MG63 (cell line): ENCODE results near the gene LSM14B. TPM values are rescaled to one million over a fixed set of nuclear protein-coding genes. Genes with fewer than 3 reads are reported as not detected.
"Not testable (repeated sequence)": the region's sequence is repeated elsewhere in the genome, so short reads cannot be mapped to it uniquely, and the experiment has no call there.

Source experiments
- DNase-seq: peaks from one replicate; pipeline ENCODE4 v3.0.0-alpha.2; 2020
- H3K27me3 ChIP-seq: fragments of 250-450 bp; sonication (Bioruptor Pico); 2 replicates; pipeline ENCODE4 v1.5.1; 2020; ENCODE audit warnings: mild to moderate bottlenecking, moderate library complexity
- H3K36me3 ChIP-seq: fragments of 250-450 bp; sonication (Bioruptor Pico); 2 replicates; pipeline ENCODE4 v1.5.1; 2020; ENCODE audit warnings: mild to moderate bottlenecking, moderate library complexity
- H3K4me3 ChIP-seq: fragments of 250-450 bp; sonication (Bioruptor Pico); 2 replicates; pipeline ENCODE4 v1.5.1; 2020; ENCODE audit warnings: mild to moderate bottlenecking, moderate library complexity
- H3K9me3 ChIP-seq: fragments of 250-450 bp; sonication (Bioruptor Pico); 2 replicates; pipeline ENCODE4 v1.5.1; 2020; ENCODE audit warnings: mild to moderate bottlenecking, moderate library complexity
- total RNA-seq: library from RNA; depleted of rRNA; stranded (reverse); fragments of >200 nt; shearing (Covaris generic); gene quantifications from 2 replicates; pipeline ENCODE4 v1.2.3, GENCODE V29; 2014; ENCODE audit warnings: low replicate concordance; rRNA removed

LSM14B gene
- total RNA-seq: 59.2 and 81.7 TPM in 2 replicates

DNA sequence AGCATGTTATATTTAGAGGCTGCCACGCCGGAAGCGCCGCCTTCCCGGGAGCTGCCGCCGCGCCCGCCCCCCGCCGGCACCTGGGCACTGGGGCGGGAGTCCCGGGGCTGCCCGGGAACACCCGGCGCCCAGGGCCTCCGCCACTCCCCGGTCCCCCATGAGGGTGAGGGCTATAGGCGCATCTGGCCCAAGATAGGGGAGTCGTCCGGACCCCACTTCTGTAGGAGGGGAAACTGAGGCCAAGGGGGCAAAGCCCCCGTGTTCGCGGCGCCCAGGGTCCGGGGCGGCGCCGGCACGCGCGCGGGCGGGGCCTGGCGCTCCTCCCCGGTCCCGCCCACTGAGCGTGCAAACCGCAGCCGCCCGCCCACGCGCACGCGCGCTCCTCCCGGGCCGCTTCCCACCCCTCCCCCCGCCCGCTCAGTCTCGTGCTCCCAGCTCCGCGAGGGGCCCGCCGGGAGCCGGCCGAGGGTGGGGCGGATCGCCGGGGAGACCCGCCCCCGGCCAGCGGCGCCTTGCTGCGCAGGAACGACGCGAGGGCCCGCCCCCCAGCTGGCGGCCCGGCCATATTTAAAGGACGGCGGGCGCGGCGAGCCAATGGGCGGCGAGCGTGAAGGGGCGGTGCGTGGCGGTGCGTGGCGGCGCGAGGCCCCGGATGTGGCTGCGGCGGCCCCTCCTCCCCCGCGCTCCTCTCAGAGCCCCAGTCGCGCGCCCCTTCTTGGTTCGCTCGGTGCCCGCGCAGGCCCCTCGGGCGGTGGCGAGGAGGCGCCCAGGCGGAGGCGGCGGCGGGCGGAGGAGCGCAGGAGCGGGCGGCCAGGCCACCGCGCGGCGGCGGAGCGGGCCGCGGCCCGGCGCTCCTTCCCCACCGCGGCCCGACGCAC lies at the start of gene LSM14B:
Gene LSM14B (plus strand): TSS at position 700 of the 878 bp plus-strand sequence. CDS start 192 bp downstream, outside the sequence.
- Histone ChIP-seq H3K27me3 (no peaks in the 10 kb centered on the region; the same call in 1 of the 2 replicates), H3K9me3 (no peaks in the 10 kb centered on the region), H3K4me3 (peak within 1 kb of the TSS; percentile 65), H3K36me3 (peaks cover 32% of the 10 kb centered on the region)
- peak; percentile 97 for DNase-seq

DNA sequence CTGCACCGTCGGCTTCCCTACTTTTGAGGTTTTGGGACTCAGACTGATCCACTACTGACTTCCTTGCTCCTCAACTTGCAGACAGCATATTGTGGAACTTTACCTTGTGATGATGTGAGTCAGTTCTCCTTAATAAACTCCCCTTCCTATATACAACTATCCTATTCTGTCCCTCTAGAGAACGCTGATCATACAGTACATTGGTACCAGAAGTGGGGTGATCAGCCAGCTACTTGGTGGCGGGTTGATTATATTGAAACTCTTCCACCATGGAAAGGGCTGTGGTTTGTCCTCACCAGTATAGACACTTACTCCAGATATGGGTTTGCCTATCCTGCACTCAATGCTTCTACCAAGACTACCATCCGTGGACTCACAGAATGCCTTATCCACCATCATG lies 49.0 kb upstream of the LSM14B start:
- no peak overlapping the region for H3K4me3 ChIP-seq
- H3K36me3 ChIP-seq: no peaks in the 10 kb centered on the region

DNA sequence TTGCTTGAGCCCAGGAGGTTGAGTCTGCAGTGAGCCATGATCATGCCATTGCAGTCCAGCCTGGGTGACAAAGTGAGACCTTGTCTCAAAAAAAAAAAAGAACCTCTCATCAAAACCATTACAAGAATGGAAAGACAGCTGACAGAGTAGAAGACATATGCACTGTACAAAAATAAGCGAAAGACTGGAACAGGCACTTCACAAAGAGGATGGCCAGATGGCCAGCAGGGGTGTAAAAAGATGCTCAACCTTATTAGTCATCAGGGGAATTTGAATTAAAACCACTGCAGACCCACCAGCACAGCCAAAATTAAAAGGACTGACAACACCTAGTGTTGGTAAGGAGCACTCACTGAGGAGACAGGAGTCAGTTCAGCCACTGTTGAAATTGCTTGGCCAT lies 43.1 kb upstream of the LSM14B start:
- Histone ChIP-seq H3K36me3 (no peaks in the 10 kb centered on the region), H3K27me3 (0 out of 2 replicates have a peak, but pooled peaks cover 3% of the 10 kb centered on the region), H3K9me3 (peaks cover 36% of the 10 kb centered on the region), H3K4me3 (no peak overlapping the region)
- no peak for DNase-seq

More for the DNA sequence above, 49.0 kb upstream of the LSM14B start:
- no peak for DNase-seq
- Histone ChIP-seq H3K9me3 (peaks cover 42% of the 10 kb centered on the region), H3K27me3 (no peaks in the 10 kb centered on the region)

DNA sequence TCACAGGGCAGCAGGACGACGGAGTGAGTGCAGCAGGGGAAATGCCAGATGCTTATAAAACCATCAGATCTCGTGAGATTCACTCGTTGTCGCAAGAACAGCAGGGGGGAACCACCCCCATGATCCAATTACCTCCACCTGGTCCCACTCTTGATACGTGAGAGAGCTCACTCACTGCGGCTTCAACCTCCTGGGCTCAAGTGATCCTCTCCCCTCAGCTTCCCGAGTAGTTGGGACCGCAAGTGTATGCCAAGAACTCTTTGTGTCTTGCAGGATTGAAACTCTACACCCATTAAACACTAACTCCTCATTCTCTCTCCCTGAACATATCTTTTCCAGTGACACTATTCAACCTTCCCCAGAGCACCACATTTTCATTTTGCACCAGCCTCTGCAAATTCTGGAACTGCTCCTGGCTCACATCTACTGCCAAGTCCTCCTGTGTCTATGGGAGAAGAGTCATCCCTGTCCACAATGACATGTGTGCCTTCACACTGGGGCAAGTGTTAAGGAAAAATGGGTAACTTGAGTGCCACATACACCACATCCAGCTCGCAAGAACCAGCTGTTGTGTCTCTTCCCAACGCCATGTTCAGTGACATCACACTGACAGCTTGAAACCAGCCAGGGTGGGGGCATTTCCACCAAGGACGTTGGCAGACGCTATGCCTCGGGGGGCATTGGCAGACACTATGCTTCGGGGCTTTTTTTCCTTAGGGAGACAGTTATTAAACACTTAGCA lies 41.9 kb upstream of the LSM14B start:
- Histone ChIP-seq H3K36me3 (no peaks in the 10 kb centered on the region), H3K27me3 (0 out of 2 replicates have a peak, but pooled peaks cover 3% of the 10 kb centered on the region), H3K4me3 (no peak overlapping the region), H3K9me3 (peaks cover 29% of the 10 kb centered on the region)
- DNase-seq: no peak

DNA sequence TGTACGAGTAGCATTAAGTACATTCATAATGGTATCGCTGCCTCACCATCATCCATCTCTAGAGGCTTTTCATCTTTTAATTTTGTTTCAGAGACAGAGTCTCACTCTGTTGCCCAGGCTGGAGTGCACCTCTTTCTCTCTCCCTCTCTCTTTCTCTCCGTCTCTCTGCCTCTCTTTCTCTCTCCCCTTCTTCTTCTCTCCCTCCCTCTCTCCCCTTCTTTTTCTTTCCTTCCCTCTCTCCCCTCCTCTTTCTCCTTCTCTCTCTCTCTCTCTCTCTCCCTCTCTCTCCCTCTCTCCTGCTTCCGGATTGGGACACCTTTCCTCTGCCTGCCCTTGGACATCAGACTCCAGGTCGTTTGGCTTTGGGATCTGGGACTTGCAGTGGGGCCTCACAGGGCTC lies 39.0 kb upstream of the LSM14B start:
- DNase-seq: no peak
- H3K27me3 ChIP-seq: 0 out of 2 replicates have a peak, but pooled peaks cover 3% of the 10 kb centered on the region
- H3K9me3 ChIP-seq: peaks cover 15% of the 10 kb centered on the region
- H3K4me3 ChIP-seq: no peak overlapping the region
- no peaks in the 10 kb centered on the region for H3K36me3 ChIP-seq

DNA sequence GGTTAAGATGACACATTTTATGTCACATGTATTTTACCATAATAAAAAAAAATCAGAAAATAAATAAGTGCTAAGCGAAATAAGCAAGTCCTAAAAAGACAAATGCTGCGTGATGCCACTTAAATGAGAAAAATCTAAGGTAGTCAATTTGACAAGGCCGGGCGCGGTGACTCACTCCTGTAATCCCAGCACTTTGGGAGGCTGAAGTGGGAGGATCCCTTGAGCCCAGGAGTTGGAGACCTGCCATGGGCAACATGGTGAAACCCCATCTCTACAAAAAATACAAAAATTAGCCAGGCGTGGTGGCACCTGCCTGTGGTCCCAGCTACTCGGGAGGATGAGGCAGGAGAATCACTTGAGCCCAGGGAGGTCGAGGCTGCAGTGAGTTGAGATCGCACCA lies 38.1 kb upstream of the LSM14B start:
- not testable (repeated sequence) for H3K27me3 ChIP-seq, H3K36me3 ChIP-seq, DNase-seq, H3K4me3 ChIP-seq
- H3K9me3 ChIP-seq: peaks cover 11% of the 10 kb centered on the region

DNA sequence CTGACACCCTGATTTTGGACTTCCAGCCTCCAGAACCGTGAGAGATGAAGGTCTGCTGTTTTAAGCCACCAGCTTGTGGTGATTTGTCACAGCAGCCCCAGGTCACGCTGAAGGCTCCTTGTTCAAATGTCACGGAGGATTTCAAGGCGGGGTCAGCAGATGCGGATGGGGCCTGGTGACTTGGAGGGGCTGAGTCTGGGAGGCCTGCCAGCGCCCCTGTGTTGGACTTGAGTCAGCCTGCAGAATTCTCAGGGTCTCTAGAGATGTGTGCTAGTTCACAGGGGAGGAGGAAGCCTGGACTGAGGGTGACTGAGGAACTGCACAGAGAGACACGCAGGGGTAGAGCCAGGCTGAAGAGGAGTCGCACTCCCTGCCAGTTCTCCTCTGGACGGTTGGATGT lies 37.1 kb upstream of the LSM14B start:
- H3K36me3 ChIP-seq: no peaks in the 10 kb centered on the region
- peaks cover 8% of the 10 kb centered on the region; the same call in 1 of the 2 replicates for H3K9me3 ChIP-seq
- 0 out of 2 replicates have a peak, but pooled peaks cover 3% of the 10 kb centered on the region for H3K27me3 ChIP-seq
- H3K4me3 ChIP-seq: no peak overlapping the region
- no peak for DNase-seq

DNA sequence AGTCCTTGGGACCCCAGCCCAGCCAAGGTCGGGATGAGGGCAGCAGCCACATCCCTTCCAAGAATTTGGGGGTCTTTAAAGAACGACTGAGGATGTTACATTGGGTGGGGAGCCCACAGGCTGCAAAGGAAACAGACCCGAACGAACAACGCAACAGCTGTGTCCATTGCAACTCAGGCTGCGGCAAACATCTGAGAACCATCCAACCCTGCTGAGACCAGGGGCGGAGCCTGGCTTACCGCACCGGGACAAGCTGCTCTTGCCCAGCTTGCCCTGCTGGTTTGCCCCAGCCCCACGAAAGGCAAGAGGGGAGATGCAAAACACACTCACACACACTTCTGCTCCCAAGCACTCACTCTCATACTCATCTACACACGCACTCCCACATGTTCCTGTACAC lies 35.0 kb upstream of the LSM14B start:
- DNase-seq: peak; percentile 32
- no peak overlapping the region for H3K4me3 ChIP-seq
- no peaks in the 10 kb centered on the region for H3K36me3 ChIP-seq
- no peaks in the 10 kb centered on the region for H3K27me3 ChIP-seq
- H3K9me3 ChIP-seq: no peaks in the 10 kb centered on the region; the same call in 1 of the 2 replicates

DNA sequence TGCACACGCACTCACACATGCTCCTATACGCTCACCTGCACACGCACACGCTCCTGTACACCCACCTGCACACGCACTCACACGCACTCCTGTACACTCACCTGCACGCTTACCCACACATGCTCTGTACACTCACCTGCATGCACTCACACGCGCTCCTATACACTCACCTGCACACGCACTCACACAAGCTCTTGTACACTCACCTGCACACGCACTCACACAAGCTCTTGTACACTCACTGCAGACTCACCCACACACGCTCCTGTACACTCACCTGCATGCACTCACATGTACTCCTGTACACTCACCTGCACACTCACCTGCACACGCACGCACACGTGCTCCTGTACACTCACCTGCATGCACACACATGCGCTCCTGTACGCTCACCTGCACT lies 34.6 kb upstream of the LSM14B start:
- DNase-seq: no peak
- Histone ChIP-seq H3K9me3 (no peaks in the 10 kb centered on the region), H3K36me3 (no peaks in the 10 kb centered on the region), H3K4me3 (no peak overlapping the region), H3K27me3 (no peaks in the 10 kb centered on the region)

DNA sequence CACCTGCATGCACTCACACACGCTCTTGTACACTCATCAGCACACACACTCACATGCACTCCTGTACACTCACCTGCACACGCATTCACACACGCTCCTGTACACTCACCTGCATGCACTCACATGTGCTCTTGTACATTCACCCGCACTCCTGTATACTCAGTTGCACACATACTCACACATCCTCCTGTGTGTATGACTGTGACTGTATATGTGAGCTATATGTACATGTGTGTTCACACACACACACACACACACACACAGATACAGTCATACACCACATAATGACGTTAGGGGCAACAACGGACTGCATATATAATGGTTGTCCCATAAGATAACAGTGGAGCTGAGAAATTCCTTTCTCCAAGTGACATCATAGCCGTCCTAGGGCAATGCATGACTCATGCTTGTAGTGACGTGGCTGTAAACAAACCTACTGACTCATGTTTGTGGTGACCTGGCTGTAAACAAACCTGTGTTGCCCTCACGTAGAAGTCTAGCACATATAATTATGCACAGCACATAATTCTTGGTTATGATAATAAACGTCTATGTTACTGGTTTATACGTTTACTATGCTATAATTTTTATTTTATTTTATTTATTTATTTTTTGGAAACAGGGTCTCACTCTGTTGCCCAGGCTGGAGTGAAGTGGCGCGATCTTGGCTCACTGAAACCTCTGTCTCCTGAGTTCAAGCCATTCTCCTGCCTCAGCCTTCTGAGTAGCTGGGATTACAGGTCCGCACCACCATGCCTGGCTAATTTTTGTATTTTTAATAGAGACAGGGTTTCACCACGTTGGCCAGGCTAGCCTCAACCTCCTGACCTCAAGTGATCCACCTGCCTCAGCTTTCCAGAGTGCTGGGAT lies 33.8 kb upstream of the LSM14B start:
- no peaks in the 10 kb centered on the region for H3K27me3 ChIP-seq
- H3K9me3 ChIP-seq: no peaks in the 10 kb centered on the region
- H3K4me3 ChIP-seq: no peak overlapping the region
- DNase-seq: peak; percentile 74
- no peaks in the 10 kb centered on the region for H3K36me3 ChIP-seq

DNA sequence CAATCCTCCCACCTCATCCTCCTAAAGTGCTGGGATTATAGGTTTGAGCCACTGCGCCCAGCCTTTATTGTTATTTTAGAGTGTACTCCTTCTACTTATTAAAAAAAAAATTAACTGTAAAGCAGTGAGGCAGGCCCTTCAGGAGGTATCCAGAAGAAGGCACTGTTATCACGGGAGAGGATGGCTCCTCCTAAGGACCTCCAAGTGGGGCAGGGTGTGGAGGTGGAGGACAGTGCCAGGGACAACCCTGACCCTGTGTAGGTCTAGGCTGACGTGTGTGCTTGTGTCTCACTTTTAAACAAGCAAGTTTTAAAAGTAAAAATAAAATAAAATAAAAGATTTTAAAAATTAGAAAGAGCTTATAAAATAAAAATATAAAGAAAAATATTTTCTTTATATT lies 32.9 kb upstream of the LSM14B start:
- no peak for DNase-seq
- Histone ChIP-seq H3K27me3 (no peaks in the 10 kb centered on the region), H3K9me3 (no peaks in the 10 kb centered on the region), H3K4me3 (no peak overlapping the region), H3K36me3 (no peaks in the 10 kb centered on the region)

DNA sequence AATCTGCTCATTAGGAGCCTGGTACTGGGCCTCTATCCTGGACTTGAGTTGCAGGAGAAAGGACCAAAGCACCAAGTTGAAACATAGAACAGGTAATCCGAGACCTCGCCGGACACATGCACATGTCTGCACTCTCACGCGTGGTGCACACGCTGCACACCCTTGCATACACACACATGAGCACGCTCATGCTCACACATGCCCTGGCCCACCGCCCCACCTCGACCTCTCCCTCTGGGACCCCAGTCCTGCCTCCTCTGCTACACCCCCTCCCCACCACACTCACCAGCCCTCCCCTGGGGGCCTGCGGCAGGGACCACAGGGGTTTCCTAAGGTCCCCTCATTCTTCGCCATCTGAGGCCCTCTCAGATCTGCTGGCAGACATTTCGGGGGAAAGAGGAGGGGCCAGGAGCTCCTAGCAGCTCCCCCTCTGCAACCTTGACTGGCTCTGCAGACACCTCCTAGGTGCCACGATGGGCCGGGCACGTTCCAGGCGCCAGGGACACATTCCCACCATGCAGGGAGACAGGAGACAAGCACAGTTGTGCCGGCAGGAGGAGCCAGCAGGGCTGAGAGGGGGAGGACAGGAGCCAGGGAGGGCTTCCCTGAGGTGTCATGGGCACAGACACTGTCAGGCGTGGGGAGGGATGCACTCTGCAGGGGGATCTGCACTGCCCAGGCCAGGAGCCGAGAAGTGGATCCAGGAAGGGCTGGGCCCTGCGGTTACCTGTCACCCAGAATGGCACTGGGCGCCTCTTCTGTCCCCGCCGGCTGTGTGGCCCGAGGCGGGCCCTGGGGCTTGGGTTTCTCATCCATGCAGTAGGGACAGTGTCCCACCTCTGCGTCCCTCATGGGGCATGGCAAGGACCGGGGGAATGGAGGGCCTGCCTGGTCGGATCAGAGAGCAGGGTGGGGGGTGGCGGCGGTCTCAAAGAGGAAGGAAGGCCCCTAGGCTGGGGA lies 25.6 kb upstream of the LSM14B start:
- Histone ChIP-seq H3K27me3 (no peaks in the 10 kb centered on the region), H3K36me3 (no peaks in the 10 kb centered on the region), H3K9me3 (no peaks in the 10 kb centered on the region), H3K4me3 (no peak overlapping the region)
- no peak for DNase-seq

DNA sequence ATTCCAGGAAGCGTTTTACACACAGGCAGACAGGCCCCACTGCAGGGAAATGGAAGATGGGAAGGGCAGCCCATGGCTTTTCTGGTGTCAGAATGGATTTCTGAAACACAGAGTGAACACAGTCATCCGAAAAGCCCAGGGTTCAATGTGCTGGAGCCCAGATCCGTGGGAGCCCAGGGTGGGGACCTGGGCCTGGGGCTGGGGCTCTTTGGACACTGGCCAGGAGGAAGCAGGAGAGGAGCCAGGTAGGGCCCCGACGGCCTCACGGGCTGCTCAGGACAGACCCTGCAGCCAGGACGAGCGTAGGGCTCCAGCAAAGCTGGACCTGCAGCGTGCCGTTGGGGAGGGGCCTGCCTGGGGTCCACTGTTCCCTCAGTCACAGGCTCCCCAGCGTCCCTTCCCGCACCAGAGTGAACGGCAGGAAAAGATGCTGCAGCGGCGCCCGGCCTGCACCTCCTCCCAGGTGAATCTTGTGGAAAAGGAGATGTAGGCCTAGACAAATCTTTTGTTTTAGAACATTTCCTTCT lies 24.3 kb upstream of the LSM14B start:
- Histone ChIP-seq H3K36me3 (no peaks in the 10 kb centered on the region), H3K9me3 (no peaks in the 10 kb centered on the region), H3K27me3 (no peaks in the 10 kb centered on the region), H3K4me3 (no peak overlapping the region)
- no peak for DNase-seq

DNA sequence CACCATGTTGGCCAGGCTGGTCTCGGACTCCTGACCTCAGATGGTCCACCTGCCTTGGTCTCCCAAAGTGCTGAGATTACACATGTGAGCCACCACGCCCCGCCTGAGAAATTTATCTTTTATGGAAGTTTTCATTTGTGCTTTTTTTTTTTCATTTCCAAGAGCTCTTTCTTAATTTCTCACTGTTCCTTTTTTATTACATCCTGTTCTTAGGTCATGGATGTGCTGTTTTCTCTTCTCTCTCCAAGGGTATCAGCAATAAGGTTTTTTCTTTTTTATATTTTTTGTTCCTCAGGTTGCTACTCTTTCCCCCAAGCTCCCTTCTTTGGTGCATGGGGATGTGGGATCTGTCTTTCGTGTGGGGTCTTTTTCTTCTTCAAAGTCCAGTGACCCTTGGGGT lies 21.2 kb upstream of the LSM14B start:
- Histone ChIP-seq H3K9me3 (peaks cover 3% of the 10 kb centered on the region; the same call in 1 of the 2 replicates), H3K4me3 (no peak overlapping the region), H3K27me3 (no peaks in the 10 kb centered on the region), H3K36me3 (no peaks in the 10 kb centered on the region)
- DNase-seq: no peak

DNA sequence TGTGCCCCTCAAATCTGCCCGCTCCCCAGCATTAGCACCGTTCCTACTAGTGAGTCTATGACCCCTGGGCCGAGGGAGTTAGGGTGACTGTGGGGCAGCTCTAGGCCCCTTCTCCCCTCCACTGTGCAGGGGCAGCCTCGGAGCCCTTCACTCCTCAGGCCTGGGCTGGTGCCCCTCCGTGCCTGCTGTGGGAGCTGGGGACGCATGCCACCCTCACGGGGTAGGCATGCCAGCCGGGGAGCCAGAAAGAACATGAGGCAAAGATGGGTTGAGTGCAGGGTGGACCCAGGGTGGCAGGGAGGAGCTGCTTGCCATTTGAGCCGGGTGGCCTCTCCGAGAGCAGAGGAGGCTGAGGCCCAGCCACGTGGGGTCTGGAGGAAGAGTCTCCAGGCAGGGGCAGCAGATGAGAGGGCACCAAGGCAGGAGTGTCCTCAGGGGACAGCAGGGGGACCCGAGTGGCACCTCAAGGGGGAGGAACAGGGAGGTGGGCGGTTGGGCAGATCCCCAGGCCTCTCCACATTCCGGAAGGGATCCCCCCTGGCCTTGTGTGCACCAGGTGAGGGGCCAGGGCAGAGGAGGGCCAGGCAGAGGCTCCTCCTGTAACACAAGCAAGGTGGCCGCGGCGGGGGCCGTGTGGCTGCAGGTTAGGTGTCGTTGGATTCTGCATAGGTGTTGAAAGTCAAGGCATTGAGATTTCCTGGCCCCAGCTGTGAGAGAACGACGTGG lies 18.6 kb upstream of the LSM14B start:
- no peak for DNase-seq
- Histone ChIP-seq H3K27me3 (no peaks in the 10 kb centered on the region), H3K4me3 (no peak overlapping the region), H3K9me3 (peaks cover 10% of the 10 kb centered on the region), H3K36me3 (no peaks in the 10 kb centered on the region)
